MCF 10A (cell line): ENCODE measurements around the gene GNB5. TPM values are rescaled to one million over a fixed set of nuclear protein-coding genes. Genes with fewer than 3 reads are reported as not detected.
A peak's percentile ranks its signal among the peaks of the same experiment; 100 is the strongest.

Source experiments
- BruUV-seq: library from RNA; stranded (reverse); fragments of 400-500 nt; replicated peaks from 2 replicates; lab custom pipeline; 2021; lab: Mats Ljungman, UMichigan
- CTCF ChIA-PET: fragments of 300-600 bp; sonication (Branson Sonifier 250); formaldehyde crosslinking; extraction: SDS; loops from one replicate; lab custom pipeline; 2021; ENCODE audit warnings: antibody characterized with exemption, inconsistent platforms; lab: Yijun Ruan, JAX
- POLR2A ChIA-PET: fragments of 300-600, 350-650 bp; sonication (Branson Sonifier 250); formaldehyde crosslinking; extraction: SDS; loops from one replicate; lab custom pipeline; 2020; ENCODE audit warnings: antibody characterized with exemption, inconsistent platforms; lab: Yijun Ruan, JAX
- DNase-seq: peaks from one replicate; pipeline ENCODE4 v3.0.0-alpha.2; 2018; ENCODE audit not compliant: unreplicated experiment
- H3K27ac Mint-ChIP-seq: one replicate; pipeline ENCODE4 v1.8.0; 2022; ENCODE audit warnings: mild to moderate bottlenecking, low read depth, mixed read lengths; ENCODE audit not compliant: unreplicated experiment
- H3K27me3 Mint-ChIP-seq: one replicate; pipeline ENCODE4 v1.8.0; 2022; ENCODE audit warnings: mixed read lengths; ENCODE audit not compliant: insufficient read depth, unreplicated experiment
- H3K36me3 Mint-ChIP-seq: one replicate; pipeline ENCODE4 v1.8.0; 2022; ENCODE audit warnings: mild to moderate bottlenecking, moderate library complexity, mixed read lengths; ENCODE audit not compliant: insufficient read depth, unreplicated experiment
- H3K4me1 Mint-ChIP-seq: one replicate; pipeline ENCODE4 v1.8.0; 2022; ENCODE audit warnings: mixed read lengths; ENCODE audit not compliant: insufficient read depth, unreplicated experiment
- H3K4me3 Mint-ChIP-seq: one replicate; pipeline ENCODE4 v1.8.0; 2022; ENCODE audit warnings: mild to moderate bottlenecking, moderate library complexity, mixed read lengths; ENCODE audit not compliant: unreplicated experiment
- H3K9me3 Mint-ChIP-seq: one replicate; pipeline ENCODE4 v1.8.0; 2022; ENCODE audit warnings: mixed read lengths; ENCODE audit not compliant: unreplicated experiment
- CTCF ChIP-seq: fragments of 200-600 bp; IDR thresholded peaks from one replicate; pipeline ENCODE4 v1.8.0; 2022; ENCODE audit warnings: antibody characterized with exemption, mild to moderate bottlenecking; ENCODE audit not compliant: unreplicated experiment
- intact Hi-C: fragments of 100-400 bp; cut with micrococcal nuclease; formaldehyde crosslinking; loops from 2 replicates; pipeline ENCODE4 v1.14.1; 2022
- total RNA-seq: library from RNA; stranded (reverse); gene quantifications from 2 replicates; pipeline ENCODE4 v1.2.3, GENCODE V29; 2022

The GNB5 gene
- total RNA-seq, 1 experiment from 2014 or later: 31.8 TPM

- peaks cover 36% of the 10 kb centered on the region for H3K36me3 Mint-ChIP-seq
- H3K27ac Mint-ChIP-seq: no peak overlapping the region
- POLR2A ChIA-PET: no interaction called here
- DNase-seq: no peak
- H3K9me3 Mint-ChIP-seq: no peaks in the 10 kb centered on the region
- H3K27me3 Mint-ChIP-seq: no peaks in the 10 kb centered on the region
- intact Hi-C loops: no loop called here
- no peak overlapping the region for H3K4me3 Mint-ChIP-seq
- H3K4me1 Mint-ChIP-seq: peaks cover 16% of the 10 kb centered on the region
- CTCF ChIA-PET: interaction anchor here (0.5 kb wide), 1 partner anchor 15 kb away, joined by 3 read pairs; no protein-coding TSS in a partner anchor
- no TSS peak for BruUV-seq
- TF ChIP-seq CTCF: no peak
Measured at GRCh38 chr15:52146261-52146660, 44.9 kb downstream of the GNB5 start.

- CTCF ChIA-PET: interaction anchor here (0.6 to 2.0 kb wide), 3 partner anchors 10 to 120 kb away, joined by 3 to 6 read pairs (median 3); no protein-coding TSS in a partner anchor
- H3K4me3 Mint-ChIP-seq: no peak overlapping the region
- POLR2A ChIA-PET: interaction anchor here (0.6 to 3.9 kb wide), 4 partner anchors 35 to 227 kb away, joined by 3 to 12 read pairs (median 4); partner anchors contain the start of gene LEO1
Measured at GRCh38 chr15:52144656-52145178, 46.5 kb downstream of the GNB5 start.

GRCh38 chr15:52143873-52144272, 47.3 kb downstream of the GNB5 start:
- ChIA-PET CTCF (interaction anchor here (0.6 to 2.0 kb wide), 5 partner anchors 9 to 84 kb away, joined by 3 to 6 read pairs (median 4); no protein-coding TSS in a partner anchor), POLR2A (interaction anchor here (1.3 to 3.9 kb wide), 3 partner anchors 35 to 173 kb away, joined by 4 to 12 read pairs (median 12); partner anchors contain the start of gene LEO1)
- no peaks in the 10 kb centered on the region for H3K27me3 Mint-ChIP-seq
- H3K4me3 Mint-ChIP-seq: no peak overlapping the region
- H3K4me1 Mint-ChIP-seq: peaks cover 23% of the 10 kb centered on the region
- no peak for TF ChIP-seq CTCF
- BruUV-seq: no TSS peak
- DNase-seq: peak; percentile 93
- intact Hi-C loops: no loop called here
- no peaks in the 10 kb centered on the region for H3K9me3 Mint-ChIP-seq
- H3K27ac Mint-ChIP-seq: peak overlapping the region; percentile 76
- peaks cover 41% of the 10 kb centered on the region for H3K36me3 Mint-ChIP-seq

More at GRCh38 chr15:52144656-52145178, 46.5 kb downstream of the GNB5 start:
- DNase-seq: peak; percentile 36
- TF ChIP-seq CTCF: no peak
- H3K27me3 Mint-ChIP-seq: no peaks in the 10 kb centered on the region
- BruUV-seq: no TSS peak
- H3K27ac Mint-ChIP-seq: peak overlapping the region; percentile 76
- intact Hi-C loops: no loop called here
- H3K9me3 Mint-ChIP-seq: no peaks in the 10 kb centered on the region
- H3K36me3 Mint-ChIP-seq: peaks cover 44% of the 10 kb centered on the region
- H3K4me1 Mint-ChIP-seq: peaks cover 20% of the 10 kb centered on the region

- no peak for DNase-seq
- H3K9me3 Mint-ChIP-seq: no peaks in the 10 kb centered on the region
- peaks cover 23% of the 10 kb centered on the region for H3K4me1 Mint-ChIP-seq
- H3K27me3 Mint-ChIP-seq: no peaks in the 10 kb centered on the region
- peaks cover 30% of the 10 kb centered on the region for H3K36me3 Mint-ChIP-seq
- ChIA-PET POLR2A (interaction anchor here (0.7 to 1.9 kb wide), 4 partner anchors 11 to 170 kb away, joined by 3 to 6 read pairs (median 5); partner anchors contain the start of gene LEO1), CTCF (interaction anchor here (0.5 to 4.4 kb wide), 27 partner anchors 8 to 893 kb away, joined by 3 to 29 read pairs (median 4); no protein-coding TSS in a partner anchor)
- H3K27ac Mint-ChIP-seq: peak overlapping the region; percentile 91
- BruUV-seq: no TSS peak
- intact Hi-C loops: loop anchor here (1.0 to 2.0 kb wide), 2 partner anchors 64 to 120 kb away; no protein-coding TSS in a partner anchor
- no peak for TF ChIP-seq CTCF
- H3K4me3 Mint-ChIP-seq: no peak overlapping the region
Measured at GRCh38 chr15:52140646-52141045, 50.5 kb downstream of the GNB5 start.
